Measurements from ENCODE around the gene C1QTNF8. TPM values are rescaled to one million over a fixed set of nuclear protein-coding genes. Genes with fewer than 3 reads are reported as not detected.

The C1QTNF8 gene
- total RNA-seq, 4 donors from 2014 or later, result not detected

DNA sequence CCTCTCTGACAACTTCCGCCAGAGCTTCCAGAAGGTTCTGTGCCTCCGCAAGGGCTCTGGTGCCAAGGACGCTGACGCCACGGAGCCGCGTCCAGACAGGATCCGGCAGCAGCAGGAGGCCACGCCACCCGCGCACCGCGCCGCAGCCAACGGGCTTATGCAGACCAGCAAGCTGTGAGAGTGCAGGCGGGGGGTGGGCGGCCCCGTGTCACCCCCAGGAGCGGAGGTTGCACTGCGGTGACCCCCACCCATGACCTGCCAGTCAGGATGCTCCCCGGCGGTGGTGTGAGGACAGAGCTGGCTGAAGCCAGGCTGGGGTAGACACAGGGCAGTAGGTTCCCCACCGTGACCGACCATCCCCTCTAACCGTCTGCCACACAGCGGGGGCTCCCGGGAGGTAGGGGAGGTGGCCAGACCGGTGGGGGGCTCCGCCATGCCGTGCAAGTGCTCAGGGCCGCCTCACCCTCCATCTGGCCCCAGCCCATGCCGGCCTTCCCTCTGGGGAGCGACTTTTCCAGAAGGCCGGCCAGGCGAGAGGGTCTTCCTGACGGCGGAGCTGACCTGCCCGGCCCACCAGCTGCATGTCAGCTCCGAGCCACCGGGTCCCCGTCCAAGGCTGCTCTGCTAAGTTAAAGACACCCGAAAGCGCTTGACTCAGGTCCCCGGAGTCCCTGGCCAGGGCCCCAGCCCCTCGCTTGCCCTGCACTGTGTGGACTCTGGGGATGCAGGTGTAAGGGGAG, 16.1 kb downstream of the C1QTNF8 start:
- intact Hi-C loops (cut with DNase I; ENCODE audit: low total_unique reads), result no loop called here
- H3K9me3 ChIP-seq, result peaks cover 0 to 12% of the 10 kb centered on the region in 2 donors
- H3K4me1 ChIP-seq, result no peaks in the 10 kb centered on the region
- DNase-seq, result no peak
- peaks cover 0 to 28% of the 10 kb centered on the region in 2 donors for H3K27me3 ChIP-seq
- TF ChIP-seq, protein P1, sequence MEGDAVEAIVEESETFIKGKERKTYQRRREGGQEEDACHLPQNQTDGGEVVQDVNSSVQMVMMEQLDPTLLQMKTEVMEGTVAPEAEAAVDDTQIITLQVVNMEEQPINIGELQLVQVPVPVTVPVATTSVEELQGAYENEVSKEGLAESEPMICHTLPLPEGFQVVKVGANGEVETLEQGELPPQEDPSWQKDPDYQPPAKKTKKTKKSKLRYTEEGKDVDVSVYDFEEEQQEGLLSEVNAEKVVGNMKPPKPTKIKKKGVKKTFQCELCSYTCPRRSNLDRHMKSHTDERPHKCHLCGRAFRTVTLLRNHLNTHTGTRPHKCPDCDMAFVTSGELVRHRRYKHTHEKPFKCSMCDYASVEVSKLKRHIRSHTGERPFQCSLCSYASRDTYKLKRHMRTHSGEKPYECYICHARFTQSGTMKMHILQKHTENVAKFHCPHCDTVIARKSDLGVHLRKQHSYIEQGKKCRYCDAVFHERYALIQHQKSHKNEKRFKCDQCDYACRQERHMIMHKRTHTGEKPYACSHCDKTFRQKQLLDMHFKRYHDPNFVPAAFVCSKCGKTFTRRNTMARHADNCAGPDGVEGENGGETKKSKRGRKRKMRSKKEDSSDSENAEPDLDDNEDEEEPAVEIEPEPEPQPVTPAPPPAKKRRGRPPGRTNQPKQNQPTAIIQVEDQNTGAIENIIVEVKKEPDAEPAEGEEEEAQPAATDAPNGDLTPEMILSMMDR (IDR thresholded peaks at IDR 0.05), result no peak
- TF ChIP-seq POLR2A (IDR thresholded peaks at IDR 0.05), result no peak
- H3K4me3 ChIP-seq, result no peak overlapping the region
- H3K27ac ChIP-seq, result no peak overlapping the region
- no peaks in the 10 kb centered on the region for H3K36me3 ChIP-seq

DNA sequence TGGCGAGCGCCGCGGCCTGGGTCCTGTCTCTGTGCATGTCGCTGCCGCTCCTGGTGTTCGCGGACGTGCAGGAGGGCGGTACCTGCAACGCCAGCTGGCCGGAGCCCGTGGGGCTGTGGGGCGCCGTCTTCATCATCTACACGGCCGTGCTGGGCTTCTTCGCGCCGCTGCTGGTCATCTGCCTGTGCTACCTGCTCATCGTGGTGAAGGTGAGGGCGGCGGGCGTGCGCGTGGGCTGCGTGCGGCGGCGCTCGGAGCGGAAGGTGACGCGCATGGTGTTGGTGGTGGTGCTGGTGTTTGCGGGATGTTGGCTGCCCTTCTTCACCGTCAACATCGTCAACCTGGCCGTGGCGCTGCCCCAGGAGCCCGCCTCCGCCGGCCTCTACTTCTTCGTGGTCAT, 16.7 kb downstream of the C1QTNF8 start:
- H3K4me3 ChIP-seq, result no peak overlapping the region
- no peaks in the 10 kb centered on the region for H3K4me1 ChIP-seq
- no peak for TF ChIP-seq POLR2A (IDR thresholded peaks at IDR 0.05)
- TF ChIP-seq, protein P1 (IDR thresholded peaks at IDR 0.05), result no peak
- H3K36me3 ChIP-seq, result no peaks in the 10 kb centered on the region
- no peak for DNase-seq
- H3K9me3 ChIP-seq, result peaks cover 0 to 6% of the 10 kb centered on the region in 2 donors
- intact Hi-C loops (cut with DNase I; ENCODE audit: low total_unique reads), result no loop called here
- peaks cover 0 to 28% of the 10 kb centered on the region in 2 donors for H3K27me3 ChIP-seq
- H3K27ac ChIP-seq, result no peak overlapping the region

DNA sequence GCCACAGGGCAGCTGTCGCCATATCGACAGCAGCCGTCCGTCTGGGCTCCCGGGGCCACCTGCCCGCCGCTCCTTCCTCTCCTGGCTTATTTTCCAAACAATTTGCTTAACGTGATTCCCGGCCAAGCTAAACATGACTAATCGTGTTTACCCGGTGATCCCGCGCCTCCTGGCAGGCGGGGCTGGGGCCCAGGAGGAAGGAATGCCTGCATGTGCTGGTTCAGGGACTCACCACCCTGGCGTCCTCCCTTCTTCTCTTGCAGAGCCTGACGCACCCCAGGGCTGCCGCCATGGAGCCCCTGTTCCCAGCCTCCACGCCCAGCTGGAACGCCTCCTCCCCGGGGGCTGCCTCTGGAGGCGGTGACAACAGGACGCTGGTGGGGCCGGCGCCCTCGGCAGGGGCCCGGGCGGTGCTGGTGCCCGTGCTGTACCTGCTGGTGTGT, 17.4 kb downstream of the C1QTNF8 start:
- DNase-seq, result no peak
- intact Hi-C loops (cut with DNase I; ENCODE audit: low total_unique reads), result no loop called here
- Histone ChIP-seq H3K4me1 (no peaks in the 10 kb centered on the region), H3K9me3 (no peaks in the 10 kb centered on the region), H3K27ac (no peak overlapping the region), H3K36me3 (no peaks in the 10 kb centered on the region), H3K4me3 (no peak overlapping the region), H3K27me3 (peaks cover 0 to 32% of the 10 kb centered on the region in 2 donors)
- TF ChIP-seq, protein P1 (IDR thresholded peaks at IDR 0.05), result no peak
- TF ChIP-seq POLR2A (IDR thresholded peaks at IDR 0.05), result no peak

DNA sequence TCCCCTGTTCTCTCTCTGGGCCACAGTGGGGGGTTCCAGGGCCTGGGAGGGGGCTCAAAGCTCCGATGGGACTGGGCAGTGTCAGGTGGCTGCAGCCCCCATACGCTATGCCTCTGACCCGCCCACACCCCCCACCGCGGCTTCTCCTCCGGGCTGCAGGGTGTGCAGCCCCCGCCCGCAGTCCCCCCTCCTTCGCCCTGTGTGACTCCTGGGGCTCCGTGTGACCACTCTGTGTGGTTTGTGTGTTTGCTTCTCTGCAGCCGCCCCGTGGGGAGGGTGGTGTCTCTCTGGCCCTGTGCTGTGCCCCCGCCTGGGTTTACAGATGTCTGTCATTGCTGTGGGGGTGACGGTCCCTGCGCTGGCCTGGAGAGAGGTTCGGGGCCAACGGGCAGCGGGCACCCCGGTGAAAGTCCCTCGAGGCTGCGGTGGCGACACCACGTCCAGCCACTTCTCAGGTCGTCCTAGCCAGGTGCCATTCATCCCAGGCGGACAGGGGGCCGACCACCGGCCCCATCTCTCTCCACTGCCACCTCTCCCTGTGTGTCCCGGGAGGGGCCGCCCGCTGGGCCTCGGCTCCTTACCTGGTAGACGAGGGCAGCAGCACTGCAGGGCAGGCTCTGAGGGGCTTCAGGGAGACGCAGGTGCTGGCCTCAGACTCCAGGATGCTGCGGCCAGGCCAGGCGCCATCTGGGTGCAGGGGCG, 18.0 kb downstream of the C1QTNF8 start:
- intact Hi-C loops (cut with DNase I; ENCODE audit: low total_unique reads), result no loop called here
- Histone ChIP-seq H3K4me3 (no peak overlapping the region), H3K27me3 (peaks cover 0 to 38% of the 10 kb centered on the region in 2 donors), H3K36me3 (no peaks in the 10 kb centered on the region), H3K27ac (no peak overlapping the region), H3K9me3 (no peaks in the 10 kb centered on the region), H3K4me1 (no peaks in the 10 kb centered on the region)
- no peak for DNase-seq
- no peak for TF ChIP-seq POLR2A (IDR thresholded peaks at IDR 0.05)
- TF ChIP-seq, protein P1 (IDR thresholded peaks at IDR 0.05), result no peak
